Karpas-422 (cell line): ENCODE data around the gene NUP210L. TPM values are rescaled to one million over a fixed set of nuclear protein-coding genes. Genes with fewer than 3 reads are reported as not detected.

Experiments used
- DNase-seq: peaks from one replicate; pipeline ENCODE4 v3.0.0-alpha.2; 2015
- H2AFZ ChIP-seq: fragments of 200-600 bp; sonication (generic); 2 replicates; pipeline ENCODE4 v1.6.1; 2014; ENCODE audit warnings: antibody characterized with exemption, low read length, mixed read lengths
- H3K27ac ChIP-seq: fragments of 200-600 bp; sonication (generic); 2 replicates; pipeline ENCODE4 v1.5.1; 2014; ENCODE audit warnings: mild to moderate bottlenecking, low read length, moderate library complexity
- H3K27me3 ChIP-seq: fragments of 200-600 bp; sonication (generic); 2 replicates; pipeline ENCODE4 v1.6.1; 2014; ENCODE audit warnings: low read length, mixed read lengths
- H3K36me3 ChIP-seq: fragments of 200-600 bp; sonication (generic); 2 replicates; pipeline ENCODE4 v1.6.1; 2014; ENCODE audit warnings: low read length, mixed read lengths; ENCODE audit not compliant: insufficient read depth
- H3K4me1 ChIP-seq: fragments of 200-600 bp; sonication (generic); 2 replicates; pipeline ENCODE4 v1.6.1; 2014; ENCODE audit warnings: mild to moderate bottlenecking, low read length, mixed read lengths
- H3K4me2 ChIP-seq: fragments of 200-600 bp; sonication (generic); 2 replicates; pipeline ENCODE4 v1.6.1; 2014; ENCODE audit warnings: low read length, low read depth, mild to moderate bottlenecking; ENCODE audit not compliant: poor library complexity, severe bottlenecking
- H3K4me3 ChIP-seq: fragments of 200-600 bp; sonication (generic); 2 replicates; pipeline ENCODE4 v1.5.1; 2014; ENCODE audit warnings: mild to moderate bottlenecking, antibody characterized with exemption, low read length, mixed read lengths
- H3K79me2 ChIP-seq: fragments of 200-600 bp; sonication (generic); 2 replicates; pipeline ENCODE4 v1.6.1; 2014; ENCODE audit warnings: mild to moderate bottlenecking, low read length, mixed read lengths
- H3K9ac ChIP-seq: fragments of 200-600 bp; sonication (generic); 2 replicates; pipeline ENCODE4 v1.6.0; 2014; ENCODE audit warnings: low read length
- H3K9me2 ChIP-seq: fragments of 200-600 bp; sonication (generic), shearing (Covaris generic); replicated peaks from 2 replicates; pipeline ENCODE4 v1.6.0; 2014; ENCODE audit warnings: mild to moderate bottlenecking, low read length, moderate library complexity; ENCODE audit not compliant: insufficient read depth
- H3K9me3 ChIP-seq: fragments of 300-700, 200-600 bp; sonication (generic); 2 replicates; pipeline ENCODE4 v1.6.1; 2014; ENCODE audit warnings: low read length, mixed read lengths
- H4K20me1 ChIP-seq: fragments of 200-600 bp; sonication (generic); 2 replicates; pipeline ENCODE4 v1.6.1; 2014; ENCODE audit warnings: mild to moderate bottlenecking, antibody characterized with exemption, low read length, low read depth; ENCODE audit not compliant: insufficient read depth
- total RNA-seq: library from RNA; depleted of rRNA; stranded (reverse); fragments of >200 nt; shearing (Covaris generic); gene quantifications from 2 replicates; pipeline ENCODE4 v1.2.3, GENCODE V29; 2014; ENCODE audit warnings: low replicate concordance

NUP210L gene
- total RNA-seq, 1 experiment from 2014 or later, result not detected

DNA sequence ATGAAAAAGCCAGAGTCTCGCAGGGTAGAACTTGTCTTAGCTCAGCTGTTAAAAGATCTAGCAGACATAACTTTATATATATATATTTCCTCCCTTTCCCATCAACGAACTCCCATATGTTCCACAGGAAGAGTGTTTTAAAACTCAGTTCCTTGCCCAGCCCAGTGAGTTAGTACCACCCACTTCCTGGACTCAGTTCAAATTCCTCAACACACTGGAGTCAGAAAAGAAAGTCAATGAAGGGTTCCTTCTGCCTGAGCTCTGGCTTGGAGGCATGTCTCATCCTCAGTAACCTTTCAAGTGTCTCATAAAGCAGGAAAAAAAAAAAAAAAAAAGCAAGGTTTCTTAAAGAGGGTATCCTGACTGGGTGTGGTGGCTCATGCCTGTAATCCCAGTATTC lies 21.5 kb upstream of the NUP210L start:
- no peak overlapping the region for H3K9ac ChIP-seq
- H3K4me1 ChIP-seq, result peaks cover 35% of the 10 kb centered on the region
- H3K4me3 ChIP-seq, result no peak overlapping the region
- no peaks in the 10 kb centered on the region for H3K27me3 ChIP-seq
- H3K36me3 ChIP-seq, result peaks cover 52% of the 10 kb centered on the region
- peaks cover 74% of the 10 kb centered on the region for H3K79me2 ChIP-seq
- H3K9me3 ChIP-seq, result no peaks in the 10 kb centered on the region
- no peak overlapping the region for H3K4me2 ChIP-seq
- peaks cover 60% of the 10 kb centered on the region for H4K20me1 ChIP-seq
- H2AFZ ChIP-seq, result no peak overlapping the region
- DNase-seq, result no peak
- no peak overlapping the region for H3K27ac ChIP-seq
- no peaks in the 10 kb centered on the region for H3K9me2 ChIP-seq

DNA sequence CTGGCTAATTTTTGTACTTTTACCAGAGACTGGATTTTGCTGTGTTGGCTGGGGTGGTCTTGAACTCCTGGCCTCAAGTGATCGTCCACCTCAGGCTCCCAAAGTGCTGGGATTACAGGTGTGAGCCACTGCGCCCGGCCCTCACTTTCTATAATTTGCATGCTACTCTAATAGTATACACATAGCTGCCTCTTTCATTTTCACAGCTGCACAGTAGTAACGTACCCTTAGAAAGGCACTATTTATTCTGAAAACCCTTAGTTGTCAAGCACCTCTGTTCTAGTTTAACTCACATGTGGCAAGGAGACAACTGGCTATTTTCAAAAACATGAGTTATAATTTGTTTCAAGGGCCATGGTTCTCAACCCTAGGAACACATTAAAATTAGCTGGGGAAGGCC lies 19.8 kb upstream of the NUP210L start:
- H3K36me3 ChIP-seq, result peaks cover 69% of the 10 kb centered on the region

DNA sequence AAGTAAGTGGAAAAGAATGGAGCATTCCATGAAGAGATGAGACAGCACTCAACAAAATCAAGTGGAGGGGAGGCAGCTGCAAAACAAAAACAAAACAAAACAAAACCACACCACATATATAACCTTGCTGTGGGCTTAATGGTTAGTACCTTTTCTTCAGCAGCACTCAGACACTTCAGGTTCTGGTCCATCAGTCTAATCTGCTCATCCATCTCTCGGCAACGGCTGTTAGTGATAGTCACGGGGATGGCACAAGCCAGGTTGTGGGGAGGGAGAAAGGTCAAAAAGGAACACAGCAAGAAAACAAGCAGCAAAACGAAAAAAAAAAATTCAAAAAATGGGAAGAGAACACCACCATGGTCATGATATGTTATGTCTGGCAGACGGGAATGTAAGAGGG lies 17.0 kb upstream of the NUP210L start:
- no peaks in the 10 kb centered on the region for H3K9me2 ChIP-seq
- H3K27me3 ChIP-seq, result no peaks in the 10 kb centered on the region
- no peak overlapping the region for H3K4me3 ChIP-seq
- no peak overlapping the region for H2AFZ ChIP-seq
- H3K27ac ChIP-seq, result no peak overlapping the region
- H3K9ac ChIP-seq, result no peak overlapping the region
- DNase-seq, result no peak
- no peak overlapping the region for H3K4me2 ChIP-seq
- no peaks in the 10 kb centered on the region for H3K4me1 ChIP-seq
- H3K79me2 ChIP-seq, result peaks cover 48% of the 10 kb centered on the region
- peaks cover 61% of the 10 kb centered on the region for H3K36me3 ChIP-seq
- H3K9me3 ChIP-seq, result no peaks in the 10 kb centered on the region
- peaks cover 25% of the 10 kb centered on the region for H4K20me1 ChIP-seq

More for the DNA sequence above, 19.8 kb upstream of the NUP210L start:
- Histone ChIP-seq H4K20me1 (peaks cover 52% of the 10 kb centered on the region), H3K27me3 (no peaks in the 10 kb centered on the region), H3K9me2 (no peaks in the 10 kb centered on the region), H3K4me3 (no peak overlapping the region), H3K9ac (no peak overlapping the region), H3K4me1 (peaks cover 19% of the 10 kb centered on the region), H3K79me2 (peaks cover 69% of the 10 kb centered on the region), H3K27ac (no peak overlapping the region), H3K4me2 (no peak overlapping the region), H3K9me3 (no peaks in the 10 kb centered on the region), H2AFZ (no peak overlapping the region)
- DNase-seq, result no peak

GRCh38 chr1:154171223-154171583 lies 16.3 kb upstream of the NUP210L start:
- no peaks in the 10 kb centered on the region for H3K9me3 ChIP-seq
- no peak overlapping the region for H3K9ac ChIP-seq
- no peak overlapping the region for H2AFZ ChIP-seq
- H3K27ac ChIP-seq, result no peak overlapping the region
- H3K79me2 ChIP-seq, result peaks cover 42% of the 10 kb centered on the region
- H3K4me1 ChIP-seq, result no peaks in the 10 kb centered on the region
- H3K9me2 ChIP-seq, result no peaks in the 10 kb centered on the region
- H4K20me1 ChIP-seq, result peaks cover 20% of the 10 kb centered on the region
- H3K4me3 ChIP-seq, result no peak overlapping the region
- H3K36me3 ChIP-seq, result peaks cover 67% of the 10 kb centered on the region
- H3K4me2 ChIP-seq, result no peak overlapping the region
- no peak for DNase-seq
- H3K27me3 ChIP-seq, result no peaks in the 10 kb centered on the region

GRCh38 chr1:154170547-154171222 lies 15.8 kb upstream of the NUP210L start:
- H3K9me2 ChIP-seq, result no peaks in the 10 kb centered on the region
- H2AFZ ChIP-seq, result no peak overlapping the region
- no peaks in the 10 kb centered on the region for H3K9me3 ChIP-seq
- H3K4me2 ChIP-seq, result no peak overlapping the region
- H3K79me2 ChIP-seq, result peaks cover 36% of the 10 kb centered on the region
- H3K4me3 ChIP-seq, result no peak overlapping the region
- H3K4me1 ChIP-seq, result no peaks in the 10 kb centered on the region
- H3K9ac ChIP-seq, result no peak overlapping the region
- H3K36me3 ChIP-seq, result peaks cover 70% of the 10 kb centered on the region
- no peaks in the 10 kb centered on the region for H3K27me3 ChIP-seq
- DNase-seq, result no peak
- no peak overlapping the region for H3K27ac ChIP-seq
- peaks cover 14% of the 10 kb centered on the region for H4K20me1 ChIP-seq

- H3K79me2 ChIP-seq, result peaks cover 21% of the 10 kb centered on the region
- H4K20me1 ChIP-seq, result peaks cover 7% of the 10 kb centered on the region; the same call in 1 of the 2 replicates
- H3K36me3 ChIP-seq, result peaks cover 84% of the 10 kb centered on the region
These were observed 12.6 kb upstream of the NUP210L start for GRCh38 chr1:154167461-154167860.

GRCh38 chr1:154166207-154166606 lies 11.3 kb upstream of the NUP210L start:
- Histone ChIP-seq H3K9ac (no peak overlapping the region), H3K27me3 (no peaks in the 10 kb centered on the region), H3K4me3 (no peak overlapping the region), H3K4me1 (no peaks in the 10 kb centered on the region), H3K27ac (no peak overlapping the region), H3K9me2 (no peaks in the 10 kb centered on the region), H3K79me2 (peaks cover 16% of the 10 kb centered on the region), H2AFZ (no peak overlapping the region), H3K4me2 (no peak overlapping the region), H3K9me3 (no peaks in the 10 kb centered on the region), H4K20me1 (0 out of 2 replicates have a peak, but pooled peaks cover 5% of the 10 kb centered on the region), H3K36me3 (peaks cover 83% of the 10 kb centered on the region)
- DNase-seq, result no peak

More at GRCh38 chr1:154167461-154167860, 12.6 kb upstream of the NUP210L start:
- H3K4me2 ChIP-seq, result no peak overlapping the region
- no peak overlapping the region for H2AFZ ChIP-seq
- no peaks in the 10 kb centered on the region for H3K4me1 ChIP-seq
- no peaks in the 10 kb centered on the region for H3K9me3 ChIP-seq
- H3K27me3 ChIP-seq, result no peaks in the 10 kb centered on the region
- no peak overlapping the region for H3K4me3 ChIP-seq
- H3K27ac ChIP-seq, result no peak overlapping the region
- DNase-seq, result no peak
- H3K9me2 ChIP-seq, result no peaks in the 10 kb centered on the region
- H3K9ac ChIP-seq, result no peak overlapping the region

DNA sequence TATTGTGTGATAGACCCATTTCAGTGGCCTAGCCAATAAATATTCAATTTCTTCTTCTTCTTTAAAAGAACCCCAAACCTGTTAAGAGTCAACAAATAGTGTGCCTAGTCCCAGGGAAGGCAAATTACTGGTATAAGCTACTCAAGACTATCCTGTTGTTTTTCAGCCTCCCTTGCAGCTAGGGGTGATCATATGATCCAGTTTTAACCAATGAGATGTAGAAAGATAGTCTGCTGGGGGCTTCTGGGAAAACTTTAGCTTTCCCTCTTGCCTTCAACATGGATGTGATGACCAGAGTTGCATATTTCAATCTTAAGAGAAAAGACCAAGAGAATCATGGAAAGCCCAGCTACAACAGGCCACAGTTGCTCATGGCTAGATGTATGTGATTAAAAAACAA lies 4.7 kb upstream of the NUP210L start:
- no peaks in the 10 kb centered on the region for H3K9me2 ChIP-seq
- H3K4me1 ChIP-seq, result no peaks in the 10 kb centered on the region
- no peaks in the 10 kb centered on the region; the same call in 1 of the 2 replicates for H4K20me1 ChIP-seq
- H3K4me3 ChIP-seq, result no peak overlapping the region
- H3K9me3 ChIP-seq, result no peaks in the 10 kb centered on the region
- H3K9ac ChIP-seq, result no peak overlapping the region
- peaks cover 56% of the 10 kb centered on the region for H3K36me3 ChIP-seq
- H2AFZ ChIP-seq, result no peak overlapping the region
- no peaks in the 10 kb centered on the region for H3K27me3 ChIP-seq
- DNase-seq, result no peak
- H3K27ac ChIP-seq, result no peak overlapping the region
- no peak overlapping the region for H3K4me2 ChIP-seq
- no peaks in the 10 kb centered on the region for H3K79me2 ChIP-seq
